ENCODE measurements around the gene TNK2.
"Not testable (repeated sequence)": the region's sequence is repeated elsewhere in the genome, so short reads cannot be mapped to it uniquely, and the experiment has no call there.

Gene TNK2

GRCh38 chr3:195932418-195933043 lies 24.2 kb upstream of the TNK2 start:
- no peak for TF ChIP-seq GATA1 (IDR thresholded peaks at IDR 0.05; ENCODE audit: low read depth, low read length)
- no peak for TF ChIP-seq POLR2A (IDR thresholded peaks at IDR 0.05; ENCODE audit: low read length)
- no peak for DNase-seq

GRCh38 chr3:195931582-195932273 lies 23.4 kb upstream of the TNK2 start:
- DNase-seq: no peak
- TF ChIP-seq GATA1 (IDR thresholded peaks at IDR 0.05; ENCODE audit: low read depth, low read length) (no peak), POLR2A (IDR thresholded peaks at IDR 0.05; ENCODE audit: low read length) (no peak)

- TF ChIP-seq POLR2A (IDR thresholded peaks at IDR 0.05; ENCODE audit: low read length) (no peak), GATA1 (IDR thresholded peaks at IDR 0.05; ENCODE audit: low read depth, low read length) (no peak)
- no peak for DNase-seq
Observed at GRCh38 chr3:195929452-195929851, 21.1 kb upstream of the TNK2 start.

- no peak for TF ChIP-seq GATA1 (IDR thresholded peaks at IDR 0.05; ENCODE audit: low read depth, low read length)
- TF ChIP-seq POLR2A (IDR thresholded peaks at IDR 0.05; ENCODE audit: low read length): no peak
- no peak for DNase-seq
Observed at GRCh38 chr3:195921334-195921791, 13.0 kb upstream of the TNK2 start.

GRCh38 chr3:195918176-195918575 lies 9.8 kb upstream of the TNK2 start:
- no peak for TF ChIP-seq GATA1 (IDR thresholded peaks at IDR 0.05; ENCODE audit: low read depth, low read length)
- no peak for TF ChIP-seq POLR2A (IDR thresholded peaks at IDR 0.05; ENCODE audit: low read length)
- DNase-seq: no peak

GRCh38 chr3:195916991-195917390 lies 8.6 kb upstream of the TNK2 start:
- TF ChIP-seq GATA1 (IDR thresholded peaks at IDR 0.05; ENCODE audit: low read depth, low read length) (no peak), POLR2A (IDR thresholded peaks at IDR 0.05; ENCODE audit: low read length) (no peak)
- no peak for DNase-seq

GRCh38 chr3:195916291-195916690 lies 7.9 kb upstream of the TNK2 start:
- no peak for TF ChIP-seq POLR2A (IDR thresholded peaks at IDR 0.05; ENCODE audit: low read length)
- no peak for TF ChIP-seq GATA1 (IDR thresholded peaks at IDR 0.05; ENCODE audit: low read depth, low read length)
- no peak for DNase-seq

GRCh38 chr3:195914648-195915473 lies 6.5 kb upstream of the TNK2 start:
- no peak for DNase-seq
- no peak for TF ChIP-seq POLR2A (IDR thresholded peaks at IDR 0.05; ENCODE audit: low read length)
- TF ChIP-seq GATA1 (IDR thresholded peaks at IDR 0.05; ENCODE audit: low read depth, low read length): no peak

GRCh38 chr3:195914146-195914545 lies 5.8 kb upstream of the TNK2 start:
- DNase-seq: not testable (repeated sequence)

GRCh38 chr3:195913382-195913781 lies 5.0 kb upstream of the TNK2 start:
- no peak for DNase-seq
- TF ChIP-seq GATA1 (IDR thresholded peaks at IDR 0.05; ENCODE audit: low read depth, low read length): no peak
- TF ChIP-seq POLR2A (IDR thresholded peaks at IDR 0.05; ENCODE audit: low read length): no peak

- TF ChIP-seq POLR2A (IDR thresholded peaks at IDR 0.05; ENCODE audit: low read length) (peak; percentile 22), GATA1 (IDR thresholded peaks at IDR 0.05; ENCODE audit: low read depth, low read length) (no peak)
- peak; percentile 44 to 74 for DNase-seq
Observed at GRCh38 chr3:195911946-195912270, 3.6 kb upstream of the TNK2 start.

GRCh38 chr3:195911041-195911945 lies 2.9 kb upstream of the TNK2 start:
- DNase-seq: no peak
- TF ChIP-seq GATA1 (IDR thresholded peaks at IDR 0.05; ENCODE audit: low read depth, low read length) (no peak), POLR2A (IDR thresholded peaks at IDR 0.05; ENCODE audit: low read length) (peak; percentile 27)

GRCh38 chr3:195910499-195910845 lies 2.1 kb upstream of the TNK2 start:
- no peak for DNase-seq
- TF ChIP-seq GATA1 (IDR thresholded peaks at IDR 0.05; ENCODE audit: low read depth, low read length) (no peak), POLR2A (IDR thresholded peaks at IDR 0.05; ENCODE audit: low read length) (no peak)
